Sciatic nerve (tissue), 2 donors: ENCODE data around the gene DMD. TPM values are rescaled to one million over a fixed set of nuclear protein-coding genes. Genes with fewer than 3 reads are reported as not detected.
A peak's percentile ranks its signal among the peaks of the same experiment; 100 is the strongest.
"Not testable (repeated sequence)": the region's sequence is repeated elsewhere in the genome, so short reads cannot be mapped to it uniquely, and the experiment has no call there.

Experiments
- ATAC-seq: fragments of 200-7000 bp; cut with Tn5 transposase; one replicate; pipeline ENCODE4 v1.9.1; 2020; ENCODE audit warnings: mild to moderate bottlenecking, moderate library complexity
- DNase-seq: peaks from one replicate; pipeline ENCODE4 v3.0.0-alpha.2; 2020; ENCODE audit warnings: low spot score
- intact Hi-C: fragments of 100-400 bp; cut with DNase I; formaldehyde crosslinking; loops from one replicate; pipeline ENCODE4 v1.14.2; 2022
- total RNA-seq: library from RNA; stranded (reverse); fragmentation: NEBNext Ultra II Directional; extraction: Animal tissue kit (Norgen Biotek cat#: 25700); gene quantifications from one replicate; pipeline ENCODE4 v1.2.1, GENCODE V29; 2021
- donor health status: DM: no; HTN: no; CAD: no.
- donor health status: DM: no; HTN: no; CAD: no.

DMD gene
- total RNA-seq, 1 donor from 2014 or later = 306 TPM

DNA sequence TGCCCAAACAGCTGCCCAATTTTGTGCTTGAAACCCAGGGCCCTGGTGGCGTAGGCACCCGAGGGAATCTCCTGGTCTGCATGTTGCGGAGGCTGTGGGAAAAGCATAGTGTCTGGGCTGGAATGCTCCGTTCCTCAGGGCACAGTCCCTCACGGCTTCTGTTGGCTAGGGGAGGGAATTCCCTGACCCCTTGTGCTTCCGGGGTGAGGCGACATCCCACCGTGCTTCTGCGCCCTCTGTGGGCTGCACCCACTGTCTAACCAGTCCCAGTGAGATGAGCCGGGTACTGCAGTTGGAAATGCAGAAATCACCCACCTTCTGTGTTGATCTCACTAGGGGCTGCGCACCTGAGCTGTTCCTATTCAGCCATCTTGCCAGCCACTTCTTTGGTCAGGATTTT is 1740.1 kb downstream of the DMD start:
- DNase-seq = no peak
- intact Hi-C loops = no loop called here

DNA sequence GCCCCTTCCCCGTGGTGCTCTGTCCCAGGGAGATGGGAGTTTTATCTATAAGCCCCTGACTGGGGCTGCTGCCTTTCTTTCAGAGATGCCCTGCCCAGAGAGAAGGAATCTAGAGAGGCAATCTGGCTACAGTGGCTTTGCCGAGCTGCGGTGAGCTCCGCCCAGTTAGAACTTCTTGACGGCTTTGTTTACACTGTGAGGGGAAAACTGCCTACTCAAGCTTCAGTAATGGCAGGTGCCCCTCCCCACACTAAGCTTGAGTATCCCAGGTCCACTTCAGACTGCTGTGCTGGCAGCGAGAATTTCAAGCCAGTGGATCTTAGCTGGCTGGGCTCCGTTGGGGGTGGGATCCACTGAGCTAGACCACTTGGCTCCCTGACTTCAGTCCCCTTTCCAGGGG is 1740.6 kb downstream of the DMD start:
- intact Hi-C loops, DNase-seq, ATAC-seq: not testable (repeated sequence)

More for the DNA sequence above, 1740.1 kb downstream of the DMD start:
- no peak for ATAC-seq

DNA sequence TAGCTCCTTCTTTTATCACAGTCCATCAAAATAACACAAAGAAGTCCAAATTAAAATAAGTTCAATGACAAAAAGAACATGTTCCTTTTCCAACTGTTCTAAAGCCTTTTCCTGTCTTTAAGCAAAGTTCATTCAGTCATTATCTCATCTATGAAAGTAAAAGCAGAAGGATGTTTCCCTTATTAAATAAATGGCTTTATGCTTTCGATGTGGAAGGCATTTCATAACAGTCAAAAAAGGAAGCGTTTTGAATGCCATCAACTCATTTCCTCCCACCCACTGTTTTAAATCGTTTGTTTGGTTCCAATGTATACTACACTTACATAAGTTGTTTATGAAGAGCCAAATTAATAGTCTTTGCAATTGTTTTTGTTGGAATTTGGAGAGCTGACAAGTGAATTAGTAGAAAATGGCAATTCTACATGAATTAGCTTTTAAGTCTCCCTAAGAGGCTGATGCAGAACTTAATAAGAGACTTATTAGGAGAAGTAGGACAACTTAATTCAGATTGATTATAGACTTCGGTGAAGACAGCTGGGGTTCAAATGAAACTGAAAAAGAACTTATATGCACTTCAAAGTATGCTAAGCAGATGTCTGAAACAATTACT is 1746.9 kb downstream of the DMD start:
- no peak for ATAC-seq
- DNase-seq = no peak
- intact Hi-C loops = no loop called here

GRCh38 chrX:31461266-31461665 is 1750.1 kb downstream of the DMD start:
- ATAC-seq = no peak
- intact Hi-C loops = no loop called here
- no peak for DNase-seq

DNA sequence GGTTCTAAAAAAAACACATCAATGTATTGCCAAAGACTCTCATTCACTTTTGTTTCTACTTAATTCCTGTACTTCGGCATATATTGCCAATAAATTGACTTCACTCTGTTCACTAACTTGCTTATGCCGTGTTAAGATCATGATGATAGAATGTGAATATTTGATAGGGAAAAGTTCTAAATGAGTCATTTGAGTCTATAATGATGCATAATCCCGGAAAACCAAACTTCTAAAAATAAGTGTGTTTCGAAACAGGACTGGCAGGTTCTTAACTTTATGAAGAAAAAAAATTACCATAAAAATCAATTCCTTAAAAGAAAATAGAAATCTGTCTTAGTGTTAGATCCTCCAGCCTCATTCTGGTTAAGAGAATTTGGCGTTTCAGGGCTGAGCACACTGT is 1752.0 kb downstream of the DMD start:
- DNase-seq (no peak), ATAC-seq (no peak)
- intact Hi-C loops = no loop called here

DNA sequence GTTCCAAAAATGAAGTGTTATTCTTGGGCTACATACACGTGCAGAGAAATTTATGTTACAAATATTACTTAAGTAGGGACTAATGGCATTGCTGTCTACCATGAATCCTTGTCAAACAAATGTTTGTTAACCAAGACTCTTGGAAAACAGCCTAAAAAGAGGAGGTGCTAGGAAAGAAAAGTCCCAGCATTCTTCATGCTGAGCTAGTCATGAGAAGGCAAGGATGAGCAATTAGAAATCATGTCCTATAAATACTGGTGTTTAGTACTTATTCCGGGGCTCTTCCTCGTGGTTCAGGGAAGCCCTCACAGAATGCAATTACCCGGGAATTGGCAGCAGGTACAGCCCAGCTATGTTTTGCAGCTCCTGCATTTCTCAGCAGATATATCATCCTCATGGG is 1761.4 kb downstream of the DMD start:
- intact Hi-C loops = no loop called here
- ATAC-seq (no peak), DNase-seq (no peak)

DNA sequence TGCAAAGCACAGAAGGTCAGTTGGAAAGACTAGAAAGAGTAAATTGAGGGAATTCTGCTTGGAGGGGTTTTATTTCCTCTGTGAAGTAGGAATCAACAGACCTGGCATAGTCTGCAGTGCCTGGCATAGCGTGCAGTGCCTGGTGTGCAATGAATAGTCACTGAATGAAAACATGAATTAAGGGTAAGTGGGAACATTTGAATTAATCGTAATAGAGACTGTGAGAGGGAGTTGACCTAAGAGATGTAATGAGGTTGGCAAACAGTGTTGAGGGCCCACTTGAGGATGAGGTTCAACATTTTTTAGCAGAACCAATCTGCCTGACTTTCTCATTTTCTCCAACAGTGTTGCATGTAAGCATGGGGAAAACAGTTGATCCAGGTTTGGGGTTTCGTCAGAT is 1762.3 kb downstream of the DMD start:
- intact Hi-C loops = no loop called here
- no peak for DNase-seq
- ATAC-seq = peak; percentile 30

DNA sequence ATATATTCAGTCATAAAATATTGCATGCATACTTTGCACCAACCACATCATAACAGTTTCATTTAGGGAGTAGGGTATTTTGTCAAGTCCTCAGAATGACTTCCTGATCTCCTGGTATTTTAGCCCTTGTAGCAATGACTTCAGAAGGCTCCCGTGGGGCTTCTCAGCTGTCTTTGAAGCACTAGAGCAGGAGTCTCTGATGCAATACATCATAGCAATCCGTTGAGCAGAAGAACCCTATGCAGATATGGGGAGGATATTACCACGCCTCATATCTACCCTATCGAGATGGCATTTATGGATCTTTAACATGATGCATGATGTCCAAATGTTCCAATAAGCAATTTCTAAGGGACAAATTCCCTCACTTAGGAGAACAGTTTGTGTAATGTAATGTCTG is 1765.8 kb downstream of the DMD start:
- ATAC-seq = no peak

GRCh38 chrX:31443654-31444053 is 1767.7 kb downstream of the DMD start:
- DNase-seq = no peak
- intact Hi-C loops = no loop called here
- no peak for ATAC-seq

More for the DNA sequence above, 1765.8 kb downstream of the DMD start:
- no peak for DNase-seq
- intact Hi-C loops = no loop called here

- ATAC-seq (no peak), DNase-seq (no peak)
- intact Hi-C loops = no loop called here
Observed at GRCh38 chrX:31440546-31440945, 1770.8 kb downstream of the DMD start.

DNA sequence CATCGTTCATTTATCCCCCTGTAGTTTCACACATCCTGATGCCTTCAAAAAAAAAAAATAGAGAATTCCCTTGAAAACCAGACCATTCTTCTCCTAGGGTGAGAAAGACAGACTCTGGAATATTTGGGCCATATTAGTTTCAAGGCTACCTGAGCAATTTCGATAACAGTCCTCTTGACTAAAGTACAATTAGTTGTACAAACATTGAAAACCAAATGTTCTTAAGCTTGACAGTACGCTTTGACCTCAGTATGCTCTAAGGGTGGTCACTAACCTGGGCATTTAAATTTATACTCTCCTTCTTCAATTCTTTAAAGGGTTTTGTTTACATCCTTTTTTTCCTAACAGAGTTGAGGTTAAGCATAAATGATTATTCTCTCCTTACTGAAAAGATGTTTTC is 1774.9 kb downstream of the DMD start:
- no peak for DNase-seq
- intact Hi-C loops = no loop called here
- ATAC-seq = no peak

DNA sequence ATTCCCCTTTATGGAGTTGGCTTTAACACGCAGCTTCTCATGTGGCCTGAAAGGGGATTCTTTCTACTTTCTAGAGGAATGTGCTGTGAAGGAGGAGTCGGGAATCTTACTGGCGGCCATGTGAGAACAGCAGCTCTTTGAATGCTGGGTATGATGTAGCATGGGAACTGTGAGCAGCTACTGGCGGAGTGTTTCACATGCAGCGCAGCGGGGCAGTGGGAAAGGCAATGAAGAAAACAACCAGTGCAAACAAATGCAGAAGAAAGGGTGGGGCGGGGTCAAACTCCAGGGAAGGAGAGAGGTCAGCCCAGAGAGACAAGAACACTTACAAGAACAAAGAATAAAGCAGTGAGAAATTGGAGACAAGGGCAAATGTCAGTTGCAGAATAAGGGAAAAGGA is 1775.8 kb downstream of the DMD start:
- peak; percentile 86 for ATAC-seq
- intact Hi-C loops = no loop called here
- peak; percentile 64 for DNase-seq

DNA sequence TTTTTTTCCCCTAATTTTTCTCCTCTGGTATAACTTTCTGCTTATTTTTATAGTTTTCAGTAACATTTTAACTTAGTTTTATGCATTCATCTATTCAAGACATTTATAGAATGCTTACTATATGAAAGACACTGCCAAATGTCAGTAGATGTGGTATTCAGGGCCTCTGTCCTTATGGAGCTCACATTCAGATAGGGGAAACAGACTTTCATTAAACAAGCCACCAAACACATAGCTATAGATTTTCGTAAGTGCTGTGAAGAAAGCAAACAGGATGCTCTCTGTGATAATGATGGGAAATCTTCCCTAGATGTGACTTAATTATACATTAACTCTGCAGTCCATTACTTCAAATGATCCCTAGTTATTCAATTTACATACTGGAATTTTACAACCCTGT is 1777.5 kb downstream of the DMD start:
- no peak for ATAC-seq
- DNase-seq = no peak
- intact Hi-C loops = no loop called here

- DNase-seq = no peak
- intact Hi-C loops = no loop called here
- ATAC-seq = no peak
Observed at GRCh38 chrX:31429915-31430314, 1781.4 kb downstream of the DMD start.

- peak; percentile 66 for DNase-seq
- intact Hi-C loops = no loop called here
- peak; percentile 51 for ATAC-seq
Observed at GRCh38 chrX:31423609-31424189, 1787.7 kb downstream of the DMD start.

DNA sequence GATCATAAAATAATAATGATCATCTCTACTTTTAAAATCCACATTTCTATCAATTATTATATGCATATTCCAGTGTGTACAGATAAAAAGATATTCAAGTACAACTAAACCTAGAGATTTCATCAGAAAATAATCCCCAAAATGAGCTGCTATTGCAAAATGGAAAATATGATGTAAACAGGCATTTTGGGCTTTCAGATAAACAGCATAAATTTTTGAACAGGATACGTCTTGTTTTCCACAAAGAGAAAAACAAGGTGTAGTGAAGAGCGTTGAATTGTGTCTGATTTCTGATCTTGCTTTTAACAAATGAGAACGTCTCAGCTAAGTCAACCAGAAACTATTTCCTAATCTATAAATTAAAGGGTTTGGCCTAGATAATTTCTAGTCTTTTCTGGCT is 1789.9 kb downstream of the DMD start:
- DNase-seq (no peak), ATAC-seq (no peak)
- intact Hi-C loops = no loop called here

DNA sequence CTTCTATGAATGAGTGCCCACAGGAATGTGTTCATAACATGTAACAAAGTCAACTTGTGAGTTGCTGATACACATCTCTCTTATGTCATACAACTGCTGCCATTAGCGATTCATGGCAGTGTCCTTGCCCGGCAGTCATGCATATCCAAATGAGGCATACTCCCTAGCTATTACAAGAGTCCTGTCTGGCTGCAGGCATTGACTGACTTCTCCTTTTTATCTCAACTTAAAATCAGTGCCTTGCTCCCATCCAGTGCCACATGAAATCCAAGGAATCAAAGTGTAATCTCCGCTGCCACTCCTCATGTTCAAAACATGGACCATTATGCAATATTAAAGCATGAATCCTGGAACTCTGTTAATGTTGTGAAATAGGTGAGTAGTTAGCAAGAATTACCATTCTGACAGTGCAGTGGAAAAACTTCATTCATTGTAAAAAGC is 1790.6 kb downstream of the DMD start:
- ATAC-seq = peak; percentile 30
- DNase-seq = no peak
- intact Hi-C loops = no loop called here

GRCh38 chrX:31420302-31420701 is 1791.0 kb downstream of the DMD start:
- intact Hi-C loops = no loop called here
- DNase-seq (no peak), ATAC-seq (no peak)

- DNase-seq (no peak), ATAC-seq (no peak)
- intact Hi-C loops = no loop called here
Observed at GRCh38 chrX:31397119-31397518, 1814.2 kb downstream of the DMD start.

- ATAC-seq (no peak), DNase-seq (no peak)
- intact Hi-C loops = no loop called here
Observed at GRCh38 chrX:31392513-31392912, 1818.8 kb downstream of the DMD start.

DNA sequence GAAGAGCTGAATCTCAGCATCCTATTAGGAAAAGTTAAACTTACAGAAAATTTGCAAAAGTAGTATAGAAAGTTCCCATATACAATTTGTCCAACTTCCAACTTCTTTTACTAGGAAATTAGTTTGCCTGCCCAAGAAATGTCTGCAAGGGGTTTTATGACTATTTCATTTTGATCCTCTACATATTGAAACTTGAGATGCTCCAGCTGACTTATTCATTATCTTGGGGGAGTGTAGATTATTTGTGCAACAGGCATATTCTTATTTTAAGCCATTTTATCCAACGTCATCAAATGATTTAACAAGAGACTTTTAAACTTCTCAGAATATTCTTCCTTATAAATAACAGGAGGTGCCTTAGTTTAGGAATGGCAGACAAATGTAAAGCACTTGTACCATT is 1822.4 kb downstream of the DMD start:
- intact Hi-C loops = no loop called here
- DNase-seq (no peak), ATAC-seq (no peak)
